PFSK-1 (cell line): ENCODE measurements around the gene TRIM31.

Experiments
- FOXP2 ChIP-seq: optimal IDR thresholded peaks from 2 replicates; pipeline ENCODE3; 2011; ENCODE audit warnings: borderline replicate concordance, control low read depth, inconsistent platforms; ENCODE audit not compliant: insufficient read depth; ENCODE audit errors: extremely low read length, extremely low read depth
- POLR2AphosphoS5 ChIP-seq: IDR thresholded peaks from 2 replicates; pipeline ENCODE4 v1.6.1; 2012; ENCODE audit warnings: low read depth, mild to moderate bottlenecking, control low read depth, low read length, moderate library complexity
- REST ChIP-seq, 2 experiments: IDR thresholded peaks; 2 replicates each; pipeline versions ENCODE4 v1.6.1 to v1.8.0; 2011 to 2012; ENCODE audit warnings: low read depth in 2 of 2, low read length in 2 of 2, control low read depth in 1 of 2, inconsistent platforms in 1 of 2, mild to moderate bottlenecking in 1 of 2, moderate library complexity in 1 of 2; ENCODE audit not compliant: insufficient read depth in 1 of 2
- SIN3A ChIP-seq: IDR thresholded peaks from 2 replicates; pipeline ENCODE4 v1.6.1; 2012; ENCODE audit warnings: mild to moderate bottlenecking, low read length, moderate library complexity, borderline replicate concordance; ENCODE audit not compliant: insufficient read depth
- TAF1 ChIP-seq: IDR thresholded peaks from 2 replicates; pipeline ENCODE4 v1.6.1; 2012; ENCODE audit warnings: low read length, control low read depth, borderline replicate concordance; ENCODE audit not compliant: insufficient read depth

The TRIM31 gene

DNA sequence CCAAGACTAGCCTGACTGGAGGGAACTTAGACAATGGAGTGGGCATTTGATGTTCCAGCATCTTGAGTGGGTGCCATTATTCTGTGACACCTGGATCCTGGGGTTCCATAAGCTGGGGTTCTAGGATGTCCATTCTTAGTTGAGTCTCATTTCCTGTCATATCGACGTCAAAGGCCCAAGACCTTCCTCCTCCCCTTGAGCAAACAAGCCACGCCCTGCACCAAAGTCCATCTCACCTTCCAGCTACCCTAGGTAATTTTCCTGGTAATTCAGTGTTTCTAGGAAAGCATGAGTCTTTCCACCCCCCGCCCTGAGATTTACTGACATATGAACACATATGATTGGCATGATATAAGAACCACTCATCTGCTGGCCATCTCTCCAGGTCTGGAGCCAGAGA is 22.9 kb upstream of the TRIM31 start, which contains the start of gene TRIM40:
Gene TRIM40 (plus strand): TSS at position 384 of the 400 bp plus-strand sequence. CDS start 897 bp downstream, outside the sequence.
- TF ChIP-seq REST (IDR thresholded peaks at IDR 0.05; ENCODE audit: insufficient read depth in 1 of 2, low read depth in 2 of 2, low read length in 2 of 2) (no peak), FOXP2 (no peak), SIN3A (no peak), TAF1 (no peak), POLR2AphosphoS5 (no peak)

GRCh38 chr6:30135147-30135546 is 22.3 kb upstream of the TRIM31 start:
- TF ChIP-seq POLR2AphosphoS5 = no peak
- TF ChIP-seq TAF1 = no peak
- no peak for TF ChIP-seq FOXP2
- no peak for TF ChIP-seq REST (IDR thresholded peaks at IDR 0.05; ENCODE audit: insufficient read depth in 1 of 2, low read depth in 2 of 2, low read length in 2 of 2)
- no peak for TF ChIP-seq SIN3A

DNA sequence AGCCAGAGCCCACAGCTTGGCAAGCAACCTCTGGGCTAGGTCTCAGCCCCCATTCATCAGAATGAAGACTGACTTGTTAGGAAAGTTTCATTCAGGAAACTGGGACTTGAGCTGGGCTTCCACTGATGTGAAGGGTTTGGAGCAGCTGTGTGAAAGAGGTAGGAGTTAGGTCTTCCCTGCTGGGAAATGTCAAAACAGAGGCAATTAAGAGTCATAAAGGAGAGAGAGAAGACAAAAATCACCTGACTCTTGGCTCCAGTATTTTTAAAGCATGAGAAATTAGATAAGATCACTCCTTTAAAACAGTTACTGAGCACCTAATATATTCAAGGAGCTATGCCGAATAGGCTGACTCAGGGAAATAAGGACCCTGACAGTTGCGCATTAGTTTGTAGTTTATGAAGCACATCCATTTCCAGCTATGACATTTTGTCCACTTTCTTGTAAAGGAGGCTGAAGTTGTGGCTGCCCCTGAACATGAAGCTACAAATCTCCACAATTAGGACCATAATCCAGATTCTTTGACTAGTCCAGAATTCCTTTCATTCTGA is 19.1 kb upstream of the TRIM31 start:
- TF ChIP-seq FOXP2 (no peak), SIN3A (peak; percentile 56; the same call in 1 of the 2 replicates)

DNA sequence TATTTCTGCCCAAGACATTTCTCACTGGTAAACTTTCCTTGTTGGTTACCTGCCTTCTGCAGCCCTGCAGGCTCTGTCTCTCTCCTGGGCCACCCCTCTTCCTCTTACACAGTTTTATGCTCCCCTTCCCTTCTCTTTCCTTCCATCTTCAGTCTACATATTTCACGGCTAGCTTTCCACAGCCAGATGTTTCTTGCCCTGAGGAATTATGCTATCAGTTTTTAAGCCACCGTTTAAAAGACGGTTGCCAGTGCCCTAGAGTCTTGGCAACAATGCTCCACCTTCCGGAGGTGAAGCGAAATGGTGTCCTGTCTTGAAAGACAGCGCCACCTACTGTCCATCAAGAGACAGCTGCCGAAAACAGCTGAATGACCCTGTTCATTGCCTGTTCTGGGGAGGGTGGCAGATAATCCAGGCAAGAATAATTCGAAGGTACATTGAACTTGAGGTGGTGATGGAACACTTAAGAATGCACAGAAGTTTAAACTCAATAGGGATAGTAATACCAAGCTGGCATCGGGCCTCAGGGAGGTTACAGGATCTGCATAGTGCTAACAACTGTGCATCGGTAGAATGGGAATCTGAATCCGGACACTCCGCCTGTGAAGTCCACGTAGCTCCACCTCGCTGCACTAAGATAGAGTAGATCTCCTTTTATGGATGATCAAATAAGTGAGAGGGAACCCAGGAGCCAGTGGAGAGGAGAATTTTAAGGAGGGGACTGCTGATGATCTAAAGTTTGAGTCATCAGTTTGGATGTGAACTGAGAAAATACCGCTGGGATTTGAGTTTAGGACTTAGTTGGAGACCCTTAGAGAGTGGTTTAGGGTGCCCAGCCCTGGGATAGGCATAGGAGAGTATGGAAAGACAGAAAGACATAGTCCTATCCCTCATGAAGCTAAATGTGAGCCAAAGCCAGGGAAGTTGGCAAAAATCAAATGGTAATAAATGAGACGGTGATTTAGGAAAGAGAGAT is 18.3 kb upstream of the TRIM31 start:
- TF ChIP-seq REST (IDR thresholded peaks at IDR 0.05; ENCODE audit: insufficient read depth in 1 of 2, low read depth in 2 of 2, low read length in 2 of 2) = no peak
- TF ChIP-seq POLR2AphosphoS5 = no peak
- peak; percentile 52; the same call in 1 of the 2 replicates for TF ChIP-seq SIN3A

GRCh38 chr6:30130179-30130679 is 17.3 kb upstream of the TRIM31 start:
- no peak for TF ChIP-seq REST (IDR thresholded peaks at IDR 0.05; ENCODE audit: insufficient read depth in 1 of 2, low read depth in 2 of 2, low read length in 2 of 2)
- no peak for TF ChIP-seq SIN3A
- TF ChIP-seq POLR2AphosphoS5 = no peak
